Heart left ventricle (tissue), 16 donors: ENCODE measurements around the gene ZNF772. TPM values are rescaled to one million over a fixed set of nuclear protein-coding genes. Genes with fewer than 3 reads are reported as not detected.

Source experiments
- ATAC-seq, 4 donors: fragments of 200-7000 bp; cut with Tn5 transposase; one replicate each; pipeline ENCODE4 v1.9.1; 2020 to 2022; ENCODE audit warnings: moderate library complexity in 4 of 4, mild to moderate bottlenecking in 3 of 4, moderate number of reproducible peaks in 1 of 4
- DNase-seq, 5 donors: peaks; one replicate each; pipeline ENCODE4 v3.0.0-alpha.2; 2020
- H3K27ac ChIP-seq, 12 donors: fragments of 200-600 bp; sonication (generic) in 4 of 12; one replicate each; pipeline versions ENCODE4 v1.5.0 to v1.8.0; 2016 to 2022; ENCODE audit warnings: mild to moderate bottlenecking in 2 of 12
- H3K27me3 ChIP-seq, 9 donors: fragments of 200-600 bp; sonication (generic) in 2 of 9; one replicate each; pipeline versions ENCODE4 v1.5.1 to v1.8.0; 2016 to 2022; ENCODE audit warnings: mild to moderate bottlenecking in 3 of 9
- H3K36me3 ChIP-seq, 9 donors: fragments of 200-600 bp; sonication (generic) in 2 of 9; one replicate each; pipeline versions ENCODE4 v1.5.0 to v1.8.0; 2018 to 2022; ENCODE audit warnings: mild to moderate bottlenecking in 2 of 9
- H3K4me1 ChIP-seq, 12 donors: fragments of 200-600 bp; sonication (generic) in 4 of 12; one replicate each; pipeline versions ENCODE4 v1.5.0 to v1.8.0; 2016 to 2022; ENCODE audit warnings: mild to moderate bottlenecking in 3 of 12
- H3K4me3 ChIP-seq, 12 donors: fragments of 200-600 bp; sonication (generic) in 4 of 12; one replicate each; pipeline versions ENCODE4 v1.5.0 to v1.8.0; 2017 to 2022; ENCODE audit warnings: mild to moderate bottlenecking in 9 of 12, moderate library complexity in 4 of 12
- H3K9me3 ChIP-seq, 12 donors: fragments of 200-600 bp; sonication (generic) in 4 of 12; one replicate each; pipeline versions ENCODE4 v1.5.0 to v1.8.0; 2016 to 2022; ENCODE audit warnings: mild to moderate bottlenecking in 1 of 12
- POLR2A ChIP-seq, 2 donors: fragments of 450-650 bp; IDR thresholded peaks; one replicate each; pipeline ENCODE4 v1.6.1; 2017; ENCODE audit warnings: antibody characterized with exemption in 2 of 2, mild to moderate bottlenecking in 2 of 2, moderate library complexity in 2 of 2
- WGBS, 4 donors: extraction: QIAGEN DNeasy Blood & Tissue Kit in 2 of 4; methylation state at CpG; one replicate each; pipeline versions ENCODE4 v1.1.5 to v1.1.7; 2013 to 2018; 5-methylcytosine and 5-hydroxymethylcytosine counted together
- intact Hi-C, 10 donors: fragments of 100-400 bp; cut with DNase I; formaldehyde crosslinking; loops; one replicate each; pipeline versions ENCODE4 v1.11.1 to v1.14.2; 2022
- polyA plus RNA-seq, 2 donors: library from polyadenylated mRNA; stranded (reverse); fragments of 200-250 nt; gene quantifications; one replicate each; pipeline ENCODE4 v1.2.3, GENCODE V29; 2013
- total RNA-seq, 9 donors: library from RNA; depleted of rRNA in 2 of 9; stranded (reverse); fragments of >200 nt in 2 of 9; fragmentation: NEBNext Ultra II Directional in 3 of 9; extraction: Animal tissue kit (Norgen Biotek cat#: 25700) in 3 of 9; gene quantifications; one replicate each; pipeline versions ENCODE4 v1.1.0 to v1.2.4, GENCODE V29; 2016 to 2023
- TF ChIP-seq, protein P1 (sequence below), 12 donors: fragments of 200-600 bp; sonication (generic) in 4 of 12; IDR thresholded peaks; one replicate each; pipeline versions ENCODE4 v1.5.0 to v1.8.0; 2018 to 2022; ENCODE audit warnings: antibody characterized with exemption in 12 of 12, mild to moderate bottlenecking in 5 of 12
- donor health status: ischemic (EF 13 %, LVEDD 7.1; RV severe dilation, severe dysfunction).
- donor health status: healthy with polysubstance abuse.
- donor health status: DM: no; HTN: yes; CAD: no.
- donor health status: DM: no; HTN: no; CAD: no.
- donor health status: ischemic (EF 25% LVEDD 6.9; RV normal size, moderate dysfunction).
- donor health status: ischemic (EF 25% LVEDD 5.7; RV mildly dilated, moderate dysfunction).
- donor health status: healthy.
- donor health status: DM: yes; HTN: yes; CAD: no.
- donor health status: ischemic (EF 35%, LVEDD 5.7; RV mildly dilated, moderate dysfunction).
- donor health status: nonischemic (EF 11% LVEDD 7.7; RV severe dilation, severe dysfunction).
- donor health status: DM: yes; HTN: yes; CAD: no.
- donor health status: PGD.
- donor health status: ischemic (EF 29% LVEDD 5.4; RV normal size, mild dysfunction).
- donor health status: nonischemic (EF 23%, LVEDD 6.1; RV moderate dilation, normal function).

ZNF772 gene
- total and polyA plus RNA-seq, 11 donors: 4.2 to 30.1 (median 22.1) TPM

DNA sequence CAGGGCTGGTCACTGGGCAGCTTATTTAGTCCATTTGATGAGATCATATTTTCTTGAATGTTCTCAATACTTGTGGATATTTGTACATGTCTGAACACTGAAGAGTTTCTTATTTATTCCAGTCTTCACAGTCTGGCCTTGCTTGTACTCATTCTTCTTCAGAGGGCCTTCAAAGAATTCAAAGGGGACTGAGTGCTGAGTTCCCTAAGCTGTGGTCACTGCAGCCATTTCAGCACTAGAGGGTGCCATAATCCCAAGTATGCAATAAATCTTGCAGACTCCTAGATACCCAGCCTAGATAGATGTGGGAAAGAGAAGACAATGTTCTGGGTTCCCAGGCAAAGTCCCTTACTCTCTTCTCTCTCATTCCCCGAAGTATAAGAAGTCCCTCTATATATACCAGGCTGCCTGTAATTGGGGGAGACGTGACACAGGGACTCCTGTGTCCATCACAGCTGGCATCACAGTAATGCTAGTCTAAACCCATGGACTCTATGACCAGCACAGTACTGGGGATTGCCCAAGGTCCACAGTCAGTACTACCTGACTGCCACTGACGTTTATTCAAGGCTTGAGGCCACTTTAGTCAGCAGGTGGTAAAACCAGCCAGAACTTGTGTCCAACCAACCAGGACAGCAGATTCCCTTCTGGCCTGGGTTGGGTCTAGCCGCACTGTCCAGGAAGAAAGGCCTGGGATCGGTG is 11.5 kb downstream of the ZNF772 start:
- 63 to 82% (median 70%) methylated on average over 5 of the region's 5 CpGs for WGBS, 4 donors
- ATAC-seq (peak; percentile 39 to 75 (median 72)), DNase-seq (no peak)
- H3K27me3 ChIP-seq: no peaks in the 10 kb centered on the region
- no peak for TF ChIP-seq POLR2A (IDR thresholded peaks at IDR 0.05)
- TF ChIP-seq, protein P1, sequence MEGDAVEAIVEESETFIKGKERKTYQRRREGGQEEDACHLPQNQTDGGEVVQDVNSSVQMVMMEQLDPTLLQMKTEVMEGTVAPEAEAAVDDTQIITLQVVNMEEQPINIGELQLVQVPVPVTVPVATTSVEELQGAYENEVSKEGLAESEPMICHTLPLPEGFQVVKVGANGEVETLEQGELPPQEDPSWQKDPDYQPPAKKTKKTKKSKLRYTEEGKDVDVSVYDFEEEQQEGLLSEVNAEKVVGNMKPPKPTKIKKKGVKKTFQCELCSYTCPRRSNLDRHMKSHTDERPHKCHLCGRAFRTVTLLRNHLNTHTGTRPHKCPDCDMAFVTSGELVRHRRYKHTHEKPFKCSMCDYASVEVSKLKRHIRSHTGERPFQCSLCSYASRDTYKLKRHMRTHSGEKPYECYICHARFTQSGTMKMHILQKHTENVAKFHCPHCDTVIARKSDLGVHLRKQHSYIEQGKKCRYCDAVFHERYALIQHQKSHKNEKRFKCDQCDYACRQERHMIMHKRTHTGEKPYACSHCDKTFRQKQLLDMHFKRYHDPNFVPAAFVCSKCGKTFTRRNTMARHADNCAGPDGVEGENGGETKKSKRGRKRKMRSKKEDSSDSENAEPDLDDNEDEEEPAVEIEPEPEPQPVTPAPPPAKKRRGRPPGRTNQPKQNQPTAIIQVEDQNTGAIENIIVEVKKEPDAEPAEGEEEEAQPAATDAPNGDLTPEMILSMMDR (IDR thresholded peaks at IDR 0.05): peak in 11 of 12 donors; percentile 20 to 54 (median 37)
- H3K27ac ChIP-seq: peak overlapping the region in 9 of 12 donors; percentile 39 to 75 (median 53)
- peaks cover 0 to 42% (median 5%) of the 10 kb centered on the region in 9 donors for H3K36me3 ChIP-seq
- H3K4me3 ChIP-seq: no peak overlapping the region
- peaks cover 0 to 99% (median 67%) of the 10 kb centered on the region in 12 donors for H3K9me3 ChIP-seq
- intact Hi-C loops: no loop called here
- H3K4me1 ChIP-seq: peaks cover 0 to 17% (median 4%) of the 10 kb centered on the region in 12 donors

DNA sequence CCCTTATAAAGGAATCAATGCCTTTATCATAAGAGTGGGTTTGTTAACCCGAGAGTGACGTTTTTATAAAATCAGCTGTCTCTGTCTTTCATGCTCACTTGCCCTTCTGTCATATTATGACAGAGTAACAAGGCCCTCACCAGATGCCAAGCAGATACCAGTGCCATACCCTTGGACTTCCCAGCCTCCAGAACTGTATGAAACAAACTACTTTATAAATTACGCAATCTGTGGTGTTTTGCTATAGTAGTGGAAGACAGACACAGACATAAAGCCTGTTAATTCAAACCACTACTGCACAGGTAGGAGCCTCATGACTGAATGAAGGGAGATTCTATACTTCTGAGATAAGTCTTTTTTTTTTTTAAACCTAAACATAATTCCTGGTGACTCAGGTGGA is 25.1 kb downstream of the ZNF772 start:
- intact Hi-C loops: no loop called here
- peaks cover 0 to 11% (median 0%) of the 10 kb centered on the region in 9 donors for H3K36me3 ChIP-seq
- H3K27me3 ChIP-seq: no peaks in the 10 kb centered on the region
- DNase-seq (no peak), ATAC-seq (no peak)
- no peak overlapping the region for H3K27ac ChIP-seq
- H3K4me1 ChIP-seq: no peaks in the 10 kb centered on the region
- peaks cover 0 to 90% (median 2%) of the 10 kb centered on the region in 12 donors for H3K9me3 ChIP-seq
- no peak overlapping the region for H3K4me3 ChIP-seq
- TF ChIP-seq POLR2A (IDR thresholded peaks at IDR 0.05): no peak
- TF ChIP-seq, protein P1 (IDR thresholded peaks at IDR 0.05): no peak
- WGBS, 4 donors: 94 to 97% (median 96%) methylated on average over 3 of the region's 3 CpGs

DNA sequence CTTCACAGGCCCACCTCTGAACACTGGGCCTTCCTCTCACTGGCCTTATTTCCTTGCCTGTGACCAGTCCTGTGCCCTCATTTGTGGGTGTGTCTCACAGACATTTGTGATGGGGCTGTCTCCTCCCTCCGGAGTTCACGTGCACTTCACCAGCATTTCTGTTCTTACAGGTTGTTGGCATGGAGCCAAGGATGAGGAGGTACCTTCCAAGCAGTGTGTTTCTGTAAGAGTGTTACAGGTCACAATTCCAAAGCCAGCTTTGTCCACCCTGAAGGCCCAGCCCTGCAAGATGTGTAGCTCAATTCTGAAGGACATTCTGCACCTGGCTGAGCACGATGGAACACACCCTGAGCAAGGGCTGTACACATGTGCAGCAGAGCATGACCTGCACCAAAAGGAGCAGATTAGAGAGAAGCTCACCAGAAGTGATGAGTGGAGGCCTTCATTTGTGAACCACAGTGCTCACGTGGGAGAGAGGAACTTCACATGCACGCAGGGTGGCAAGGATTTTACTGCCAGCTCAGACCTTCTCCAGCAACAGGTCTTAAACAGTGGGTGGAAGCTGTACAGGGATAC is 34.2 kb downstream of the ZNF772 start:
- Histone ChIP-seq H3K36me3 (peaks cover 0 to 24% (median 14%) of the 10 kb centered on the region in 9 donors), H3K4me3 (no peak overlapping the region), H3K9me3 (peaks cover 0 to 69% (median 12%) of the 10 kb centered on the region in 12 donors), H3K27ac (no peak overlapping the region), H3K4me1 (no peaks in the 10 kb centered on the region), H3K27me3 (no peaks in the 10 kb centered on the region)
- 68 to 84% (median 80%) methylated on average over 5 of the region's 5 CpGs for WGBS, 4 donors
- ATAC-seq (no peak), DNase-seq (no peak)
- no peak for TF ChIP-seq POLR2A (IDR thresholded peaks at IDR 0.05)
- TF ChIP-seq, protein P1 (IDR thresholded peaks at IDR 0.05): no peak
- intact Hi-C loops: no loop called here

DNA sequence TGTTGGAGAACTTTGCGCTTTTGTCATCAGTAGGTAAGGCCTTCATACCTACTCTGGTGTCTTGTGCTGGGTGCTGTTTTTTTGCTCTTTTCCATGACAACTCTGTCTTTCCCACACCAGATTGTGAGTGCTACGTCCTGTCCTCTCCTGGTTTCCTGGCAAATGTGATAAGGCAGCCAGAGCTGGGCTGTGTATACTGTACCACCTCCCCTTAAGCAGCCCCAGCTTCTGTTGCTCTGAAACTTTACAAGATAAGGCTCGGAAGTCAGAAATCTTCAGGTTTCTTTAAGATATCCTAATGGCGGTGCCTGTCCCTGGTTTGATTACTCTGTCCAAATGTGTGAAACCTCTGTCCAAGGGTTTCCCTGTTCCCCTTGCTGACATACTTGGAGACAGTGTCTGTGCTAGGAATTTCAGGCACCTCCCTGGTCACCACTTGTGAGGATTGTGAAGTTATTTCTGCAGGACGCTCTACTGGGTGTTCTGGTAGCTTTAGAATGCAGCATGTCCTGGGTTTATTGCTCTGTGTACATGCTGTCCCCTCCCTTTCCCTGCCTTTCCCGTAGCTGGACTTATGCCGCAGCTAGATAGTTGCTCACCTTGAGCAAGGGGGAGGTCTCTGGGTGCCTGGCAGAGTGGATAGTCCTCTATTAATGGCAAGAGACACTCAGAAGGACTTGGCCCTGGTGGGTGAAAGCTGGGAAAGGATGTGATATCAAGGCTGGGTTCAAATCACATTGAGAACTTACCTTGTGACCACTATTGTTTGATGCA is 35.2 kb downstream of the ZNF772 start:
- Histone ChIP-seq H3K36me3 (peaks cover 0 to 24% (median 14%) of the 10 kb centered on the region in 9 donors), H3K9me3 (peaks cover 0 to 62% (median 12%) of the 10 kb centered on the region in 12 donors), H3K27me3 (no peaks in the 10 kb centered on the region), H3K27ac (no peak overlapping the region), H3K4me3 (no peak overlapping the region), H3K4me1 (peaks cover 0 to under 1% (median 0%) of the 10 kb centered on the region in 12 donors)
- intact Hi-C loops: no loop called here
- 62 to 76% (median 71%) methylated on average over 6 to 7 of the region's 7 CpGs for WGBS, 4 donors
- DNase-seq (peak in 1 of 5 donors; percentile 34), ATAC-seq (peak; percentile 19 to 75 (median 58))
- TF ChIP-seq POLR2A (IDR thresholded peaks at IDR 0.05): no peak
- TF ChIP-seq, protein P1 (IDR thresholded peaks at IDR 0.05): no peak
